Stimulated activated memory B cell treated with anti-CD40 and anti-IgM and Interleukin-4, amounts not matched to agents 10 μg/mL and 1 μg/mL and 100 μg/mL, for 72 hours (primary cell): ENCODE measurements around the gene CXCL9.

Source experiments
- ATAC-seq: fragments of 150-1000 bp; cut with Tn5 transposase; 2 replicates; pipeline ENCODE4 v1.10.0; 2021
- H3K27ac Mint-ChIP-seq: one replicate; pipeline ENCODE4 v1.8.0; 2022; ENCODE audit warnings: mild to moderate bottlenecking, mixed read lengths
- H3K27me3 Mint-ChIP-seq: one replicate; pipeline ENCODE4 v1.8.0; 2022; ENCODE audit warnings: mixed read lengths
- H3K36me3 Mint-ChIP-seq: one replicate; pipeline ENCODE4 v1.8.0; 2022; ENCODE audit warnings: mixed read lengths
- H3K4me1 Mint-ChIP-seq: one replicate; pipeline ENCODE4 v1.8.0; 2022; ENCODE audit warnings: mixed read lengths
- H3K4me3 Mint-ChIP-seq: one replicate; pipeline ENCODE4 v1.8.0; 2022; ENCODE audit warnings: mild to moderate bottlenecking, moderate library complexity, mixed read lengths
- H3K9me3 Mint-ChIP-seq: one replicate; pipeline ENCODE4 v1.8.0; 2022; ENCODE audit warnings: mixed read lengths

The CXCL9 gene

GRCh38 chr4:76023389-76023788 is 16.1 kb upstream of the CXCL9 start, which contains the start of gene CXCL10:
CXCL10 (minus strand) TSS chr4:76023497; CDS start chr4:76023431, 66 bp downstream.
- peak within 1 kb of the TSS; percentile 63 for H3K27ac Mint-ChIP-seq
- H3K4me3 Mint-ChIP-seq = no peak within 1 kb of the TSS
- no peaks in the 10 kb centered on the region for H3K27me3 Mint-ChIP-seq
- H3K36me3 Mint-ChIP-seq = no peaks in the 10 kb centered on the region
- ATAC-seq = no peak
- peaks cover 36% of the 10 kb centered on the region for H3K4me1 Mint-ChIP-seq
- H3K9me3 Mint-ChIP-seq = no peaks in the 10 kb centered on the region

- ATAC-seq = no peak
- peaks cover 33% of the 10 kb centered on the region for H3K4me1 Mint-ChIP-seq
- no peak overlapping the region for H3K4me3 Mint-ChIP-seq
- H3K27me3 Mint-ChIP-seq = no peaks in the 10 kb centered on the region
- H3K27ac Mint-ChIP-seq = peak overlapping the region; percentile 63
- H3K36me3 Mint-ChIP-seq = no peaks in the 10 kb centered on the region
- H3K9me3 Mint-ChIP-seq = no peaks in the 10 kb centered on the region
Measured at GRCh38 chr4:76022677-76023076, 15.4 kb upstream of the CXCL9 start.

DNA sequence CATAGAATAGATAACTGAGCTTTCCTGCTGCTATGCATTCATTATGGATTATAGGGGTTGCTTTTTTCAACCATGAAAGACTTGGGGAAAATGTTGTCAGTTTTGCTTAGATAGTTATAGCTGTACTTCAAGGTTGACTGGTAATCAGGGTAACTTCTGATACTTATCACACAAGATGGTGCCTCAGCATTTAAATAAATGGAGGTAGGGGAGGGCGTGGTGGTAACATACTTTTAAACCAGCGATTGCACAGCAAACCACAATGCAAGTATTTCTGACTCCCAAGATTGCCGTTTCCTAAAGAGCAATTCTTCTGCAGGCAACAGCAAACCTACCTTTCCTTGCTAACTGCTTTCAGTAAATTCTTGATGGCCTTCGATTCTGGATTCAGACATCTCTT is 14.7 kb upstream of the CXCL9 start:
- H3K27me3 Mint-ChIP-seq = no peaks in the 10 kb centered on the region

DNA sequence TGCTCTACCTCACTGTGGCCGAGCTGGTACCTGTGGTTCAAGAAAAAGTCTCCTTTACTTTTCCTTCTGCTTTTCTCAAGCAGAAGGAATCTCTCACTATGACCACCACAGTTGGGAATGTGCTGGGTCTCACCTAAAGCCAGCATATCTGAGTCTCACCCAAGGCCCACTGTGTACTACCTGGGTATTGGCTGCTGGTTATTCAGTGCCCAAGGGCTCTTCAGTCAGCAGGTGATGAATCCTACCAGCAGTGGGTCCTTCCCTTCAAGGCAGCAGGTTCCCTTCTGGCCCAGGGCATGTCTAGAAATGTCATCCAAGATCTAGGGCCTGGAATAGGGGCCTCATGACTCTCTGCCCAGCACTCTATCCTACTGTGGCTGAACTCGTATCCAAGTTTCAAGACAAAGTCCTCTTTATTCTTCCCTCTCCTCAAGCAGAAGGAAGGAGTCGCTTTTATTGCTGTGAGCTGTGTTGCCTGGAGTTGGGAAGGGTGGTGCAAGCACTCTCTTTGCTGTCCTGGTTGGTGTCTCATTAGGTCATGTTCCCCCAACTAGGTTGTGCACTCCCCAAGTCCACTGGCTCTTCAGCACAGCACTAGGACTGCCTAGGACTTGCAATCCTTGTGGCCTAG is 9.9 kb upstream of the CXCL9 start:
- H3K27me3 Mint-ChIP-seq = no peaks in the 10 kb centered on the region
- H3K27ac Mint-ChIP-seq = no peak overlapping the region
- H3K4me3 Mint-ChIP-seq = no peak overlapping the region
- no peak for ATAC-seq
- no peaks in the 10 kb centered on the region for H3K9me3 Mint-ChIP-seq
- H3K4me1 Mint-ChIP-seq = peaks cover 48% of the 10 kb centered on the region
- H3K36me3 Mint-ChIP-seq = no peaks in the 10 kb centered on the region

More for the DNA sequence above, 14.7 kb upstream of the CXCL9 start:
- Mint-ChIP-seq H3K36me3 (no peaks in the 10 kb centered on the region), H3K4me1 (peaks cover 33% of the 10 kb centered on the region), H3K4me3 (no peak overlapping the region), H3K9me3 (no peaks in the 10 kb centered on the region), H3K27ac (no peak overlapping the region)
- ATAC-seq = no peak

DNA sequence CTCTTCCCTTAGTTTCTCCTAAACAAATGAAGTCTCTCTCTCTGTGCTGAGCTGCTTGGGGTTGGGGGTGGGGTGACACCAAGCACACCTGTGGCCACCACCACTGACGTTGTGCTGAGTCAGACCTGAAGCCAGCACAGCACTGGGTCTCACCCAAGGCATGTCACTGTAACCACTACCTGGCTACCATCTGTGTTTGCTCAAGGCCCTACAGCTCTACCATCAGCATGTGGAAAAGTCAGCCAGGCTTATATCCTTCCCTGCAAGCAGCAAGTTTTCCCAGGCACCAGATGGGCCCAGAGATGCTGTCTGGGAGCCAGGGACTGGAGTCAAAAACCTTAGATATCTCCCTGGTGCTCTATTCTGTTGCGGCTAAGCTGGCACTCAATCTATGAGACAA is 9.1 kb upstream of the CXCL9 start:
- no peaks in the 10 kb centered on the region for H3K9me3 Mint-ChIP-seq
- H3K27me3 Mint-ChIP-seq = no peaks in the 10 kb centered on the region
- H3K4me3 Mint-ChIP-seq = no peak overlapping the region
- H3K27ac Mint-ChIP-seq = no peak overlapping the region
- peak; percentile 78 for ATAC-seq
- H3K36me3 Mint-ChIP-seq = no peaks in the 10 kb centered on the region
- peaks cover 48% of the 10 kb centered on the region for H3K4me1 Mint-ChIP-seq

DNA sequence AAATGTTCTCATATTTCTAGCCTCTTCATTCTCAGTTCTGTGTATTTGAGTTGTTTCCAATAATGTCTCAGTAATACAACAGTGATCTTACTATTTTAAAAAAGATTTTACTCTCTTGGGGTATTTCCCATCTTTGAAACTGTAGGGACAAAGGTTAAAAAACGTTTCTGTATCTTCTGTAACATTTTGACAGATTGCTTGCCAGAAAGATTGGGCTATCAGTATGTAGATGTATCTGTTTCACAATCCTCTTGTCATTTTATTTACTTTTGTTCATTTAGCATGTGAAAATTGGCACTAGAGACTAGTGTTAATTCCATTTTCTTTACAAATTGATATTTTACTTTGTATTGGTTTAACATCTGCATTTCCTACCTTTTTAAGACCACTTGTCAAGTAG is 6.2 kb upstream of the CXCL9 start:
- peak overlapping the region; percentile 7 for H3K27ac Mint-ChIP-seq
- no peak for ATAC-seq
- H3K9me3 Mint-ChIP-seq = no peaks in the 10 kb centered on the region
- H3K27me3 Mint-ChIP-seq = no peaks in the 10 kb centered on the region
- H3K36me3 Mint-ChIP-seq = no peaks in the 10 kb centered on the region
- peaks cover 51% of the 10 kb centered on the region for H3K4me1 Mint-ChIP-seq
- H3K4me3 Mint-ChIP-seq = no peak overlapping the region

DNA sequence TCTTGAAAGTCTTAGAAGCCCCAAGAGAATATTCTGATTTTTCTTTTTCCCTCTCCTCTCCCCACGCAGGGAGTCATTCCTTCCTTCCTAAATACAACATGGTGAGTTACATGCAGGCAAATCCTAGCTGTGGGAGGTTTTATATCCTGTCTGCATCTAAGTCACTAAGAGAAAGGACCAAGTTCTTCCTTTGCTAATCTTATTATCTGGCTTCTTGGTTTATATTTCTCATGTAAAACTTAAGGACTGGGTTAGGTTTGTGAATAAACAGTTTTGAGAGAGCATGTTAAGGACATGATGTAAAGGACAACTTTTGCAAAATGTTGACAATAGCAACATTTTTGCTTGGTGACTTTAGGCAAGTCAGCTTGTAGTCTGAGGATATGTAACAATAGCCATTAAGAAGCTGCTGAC is 5.1 kb upstream of the CXCL9 start:
- H3K27me3 Mint-ChIP-seq = no peaks in the 10 kb centered on the region
- peak overlapping the region; percentile 7 for H3K27ac Mint-ChIP-seq
- no peaks in the 10 kb centered on the region for H3K9me3 Mint-ChIP-seq
- H3K4me1 Mint-ChIP-seq = peaks cover 51% of the 10 kb centered on the region
- peak overlapping the region; percentile 46 for H3K4me3 Mint-ChIP-seq
- no peak for ATAC-seq
- no peaks in the 10 kb centered on the region for H3K36me3 Mint-ChIP-seq

- Mint-ChIP-seq H3K36me3 (no peaks in the 10 kb centered on the region), H3K27ac (peak overlapping the region; percentile 7), H3K4me3 (peak overlapping the region; percentile 51), H3K27me3 (no peaks in the 10 kb centered on the region), H3K9me3 (no peaks in the 10 kb centered on the region), H3K4me1 (peaks cover 51% of the 10 kb centered on the region)
- ATAC-seq = peak; percentile 87
Measured at GRCh38 chr4:76011700-76012387, 4.5 kb upstream of the CXCL9 start.

DNA sequence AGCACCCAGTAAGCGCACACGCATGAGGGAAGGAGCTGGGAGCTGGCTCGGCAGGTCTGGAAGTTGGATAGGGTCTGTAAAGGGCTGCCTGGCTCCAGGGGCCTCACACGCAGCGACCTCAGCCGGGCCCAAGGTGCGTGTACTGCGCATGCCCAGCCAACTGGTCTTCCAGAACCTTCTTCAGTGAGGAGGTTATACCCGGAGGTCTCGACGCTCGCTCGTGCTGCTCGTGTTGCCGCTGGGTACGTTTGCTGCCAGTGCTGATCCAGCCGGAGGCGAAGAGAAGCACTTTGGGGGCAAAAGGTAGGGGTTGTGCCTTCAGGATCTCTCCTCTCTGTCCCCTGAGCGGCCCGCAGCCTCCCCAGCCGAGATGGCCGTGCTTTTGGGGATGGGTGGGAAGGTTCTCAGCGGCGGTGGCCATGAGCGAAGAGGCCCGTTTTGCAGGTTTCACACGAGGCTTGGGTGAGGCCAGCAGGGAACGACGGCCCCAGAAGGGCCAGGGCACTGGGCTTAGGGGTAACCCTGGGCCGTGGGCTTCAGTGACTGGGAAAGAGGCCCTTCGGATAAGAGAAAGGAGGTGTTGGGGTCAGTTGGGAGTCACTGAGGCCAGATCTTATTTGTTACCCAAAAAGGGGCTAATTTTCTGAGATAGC is 3.8 kb upstream of the CXCL9 start:
- H3K36me3 Mint-ChIP-seq = no peaks in the 10 kb centered on the region
- no peaks in the 10 kb centered on the region for H3K9me3 Mint-ChIP-seq
- no peaks in the 10 kb centered on the region for H3K27me3 Mint-ChIP-seq
- peak overlapping the region; percentile 7 for H3K27ac Mint-ChIP-seq
- peak overlapping the region; percentile 30 for H3K4me3 Mint-ChIP-seq
- peak; percentile 2 for ATAC-seq
- peaks cover 47% of the 10 kb centered on the region for H3K4me1 Mint-ChIP-seq

DNA sequence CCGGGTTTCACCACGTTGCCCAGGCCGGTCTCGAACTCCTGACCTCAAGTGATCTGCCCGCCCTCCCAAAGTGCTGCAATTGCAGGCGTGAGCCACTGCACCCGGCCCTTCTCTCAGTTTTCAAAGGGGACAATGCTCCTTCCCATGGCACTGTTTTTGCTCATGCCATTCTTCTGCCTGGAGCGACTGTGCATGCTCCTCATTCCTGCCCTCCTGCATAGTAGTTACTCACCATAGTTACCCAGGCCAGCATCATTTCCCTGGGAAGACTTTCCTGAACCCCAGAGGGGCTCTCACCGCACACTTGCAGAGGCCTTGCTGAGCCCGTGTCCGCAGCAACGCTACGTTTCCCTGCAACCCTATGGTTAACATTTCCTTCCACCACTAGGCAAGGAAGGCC is 3.3 kb upstream of the CXCL9 start:
- no peaks in the 10 kb centered on the region for H3K9me3 Mint-ChIP-seq
- peaks cover 43% of the 10 kb centered on the region for H3K4me1 Mint-ChIP-seq
- no peaks in the 10 kb centered on the region for H3K36me3 Mint-ChIP-seq
- H3K4me3 Mint-ChIP-seq = no peak overlapping the region
- no peak for ATAC-seq
- no peaks in the 10 kb centered on the region for H3K27me3 Mint-ChIP-seq
- no peak overlapping the region for H3K27ac Mint-ChIP-seq

DNA sequence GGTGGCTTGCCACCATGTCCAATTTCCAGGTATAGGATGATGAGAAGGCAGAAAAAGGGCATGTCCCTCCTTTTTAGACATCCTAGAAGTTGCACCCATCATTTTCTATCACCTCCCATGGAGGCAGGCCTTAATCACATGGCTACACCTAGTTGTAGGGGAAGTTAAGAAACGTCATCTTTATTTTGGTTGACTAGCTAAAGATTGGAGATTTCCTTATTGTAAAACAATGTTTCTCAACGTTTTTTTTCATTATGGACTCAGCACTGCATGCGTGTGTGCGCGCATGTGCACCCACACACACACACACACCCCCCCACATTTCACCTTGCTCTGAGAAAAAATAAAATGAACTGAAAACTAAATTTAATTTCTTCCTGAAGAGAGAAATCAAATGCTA is 2.0 kb upstream of the CXCL9 start:
- ATAC-seq = no peak
- no peaks in the 10 kb centered on the region for H3K27me3 Mint-ChIP-seq
- no peaks in the 10 kb centered on the region for H3K9me3 Mint-ChIP-seq

DNA sequence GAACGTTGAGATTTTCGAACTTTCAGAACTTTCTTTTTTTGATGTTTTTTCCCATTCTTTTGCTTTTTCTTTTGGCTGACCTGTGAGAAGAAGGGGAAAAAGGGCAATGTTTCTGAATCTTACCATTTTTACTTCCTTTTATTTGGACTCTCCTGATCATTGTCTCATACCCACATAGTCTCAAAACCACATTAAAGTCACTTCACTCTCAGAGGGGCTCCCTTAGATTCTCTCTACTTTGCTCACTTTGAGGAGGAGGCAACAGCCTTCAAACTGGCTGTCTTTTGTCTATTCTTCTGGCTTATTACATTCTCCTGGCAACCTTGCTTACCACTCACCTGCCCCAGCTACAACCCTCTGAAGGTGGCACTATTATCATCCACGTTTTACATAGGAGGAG is 3.7 kb downstream of the CXCL9 start:
- Mint-ChIP-seq H3K27ac (no peak overlapping the region), H3K36me3 (no peaks in the 10 kb centered on the region), H3K27me3 (no peaks in the 10 kb centered on the region), H3K9me3 (no peaks in the 10 kb centered on the region), H3K4me1 (no peaks in the 10 kb centered on the region), H3K4me3 (no peak overlapping the region)
- no peak for ATAC-seq

More for the DNA sequence above, 2.0 kb upstream of the CXCL9 start:
- no peak overlapping the region for H3K27ac Mint-ChIP-seq
- no peak overlapping the region for H3K4me3 Mint-ChIP-seq
- H3K36me3 Mint-ChIP-seq = no peaks in the 10 kb centered on the region
- peaks cover 30% of the 10 kb centered on the region for H3K4me1 Mint-ChIP-seq

GRCh38 chr4:76003035-76003434 is 4.3 kb downstream of the CXCL9 start:
- Mint-ChIP-seq H3K9me3 (no peaks in the 10 kb centered on the region), H3K27ac (no peak overlapping the region), H3K4me1 (no peaks in the 10 kb centered on the region), H3K36me3 (no peaks in the 10 kb centered on the region), H3K27me3 (no peaks in the 10 kb centered on the region), H3K4me3 (no peak overlapping the region)
- no peak for ATAC-seq

GRCh38 chr4:76002176-76002575 is 5.1 kb downstream of the CXCL9 start:
- Mint-ChIP-seq H3K36me3 (no peaks in the 10 kb centered on the region), H3K4me3 (no peak overlapping the region), H3K4me1 (no peaks in the 10 kb centered on the region), H3K27me3 (no peaks in the 10 kb centered on the region), H3K27ac (no peak overlapping the region), H3K9me3 (no peaks in the 10 kb centered on the region)
- ATAC-seq = no peak

GRCh38 chr4:76001700-76002099 is 5.6 kb downstream of the CXCL9 start:
- Mint-ChIP-seq H3K27me3 (no peaks in the 10 kb centered on the region), H3K36me3 (no peaks in the 10 kb centered on the region), H3K9me3 (no peaks in the 10 kb centered on the region), H3K27ac (no peak overlapping the region), H3K4me1 (no peaks in the 10 kb centered on the region), H3K4me3 (no peak overlapping the region)
- ATAC-seq = no peak

DNA sequence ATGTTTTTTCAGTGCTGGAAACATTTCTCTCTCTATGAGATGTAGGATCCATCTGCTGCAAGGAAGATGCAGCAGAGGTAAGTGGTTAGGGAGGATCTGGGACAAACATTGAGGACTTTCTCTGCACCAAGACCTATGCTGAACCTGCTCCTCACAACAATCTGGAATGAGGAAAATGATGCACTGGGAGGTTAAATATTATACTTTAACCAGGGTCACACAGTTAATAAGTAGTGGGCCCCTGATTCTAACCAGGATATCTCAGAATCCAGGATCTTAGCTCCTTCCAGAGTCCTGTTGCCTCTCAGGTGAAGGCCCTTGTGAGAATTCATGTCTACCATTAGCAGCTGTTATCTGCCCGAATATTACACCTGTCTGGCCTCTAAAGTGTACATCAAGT is 7.0 kb downstream of the CXCL9 start:
- Mint-ChIP-seq H3K9me3 (no peaks in the 10 kb centered on the region), H3K4me3 (no peak overlapping the region), H3K27me3 (no peaks in the 10 kb centered on the region), H3K4me1 (no peaks in the 10 kb centered on the region), H3K27ac (no peak overlapping the region), H3K36me3 (no peaks in the 10 kb centered on the region)
- no peak for ATAC-seq
